Stimulated activated CD4-positive, alpha-beta T cell treated with anti-CD3 and anti-CD28 coated beads, Interleukin-2, amount 100 ng/mL, for 48 hours (primary cell): Measurements from ENCODE around the gene NUP58.
"Not testable (repeated sequence)": the region's sequence is repeated elsewhere in the genome, so short reads cannot be mapped to it uniquely, and the experiment has no call there.

Experiments
- DNase-seq, 2 donors: peaks; one replicate each; pipeline ENCODE4 v3.0.0-alpha.2; 2020

The NUP58 gene

DNA sequence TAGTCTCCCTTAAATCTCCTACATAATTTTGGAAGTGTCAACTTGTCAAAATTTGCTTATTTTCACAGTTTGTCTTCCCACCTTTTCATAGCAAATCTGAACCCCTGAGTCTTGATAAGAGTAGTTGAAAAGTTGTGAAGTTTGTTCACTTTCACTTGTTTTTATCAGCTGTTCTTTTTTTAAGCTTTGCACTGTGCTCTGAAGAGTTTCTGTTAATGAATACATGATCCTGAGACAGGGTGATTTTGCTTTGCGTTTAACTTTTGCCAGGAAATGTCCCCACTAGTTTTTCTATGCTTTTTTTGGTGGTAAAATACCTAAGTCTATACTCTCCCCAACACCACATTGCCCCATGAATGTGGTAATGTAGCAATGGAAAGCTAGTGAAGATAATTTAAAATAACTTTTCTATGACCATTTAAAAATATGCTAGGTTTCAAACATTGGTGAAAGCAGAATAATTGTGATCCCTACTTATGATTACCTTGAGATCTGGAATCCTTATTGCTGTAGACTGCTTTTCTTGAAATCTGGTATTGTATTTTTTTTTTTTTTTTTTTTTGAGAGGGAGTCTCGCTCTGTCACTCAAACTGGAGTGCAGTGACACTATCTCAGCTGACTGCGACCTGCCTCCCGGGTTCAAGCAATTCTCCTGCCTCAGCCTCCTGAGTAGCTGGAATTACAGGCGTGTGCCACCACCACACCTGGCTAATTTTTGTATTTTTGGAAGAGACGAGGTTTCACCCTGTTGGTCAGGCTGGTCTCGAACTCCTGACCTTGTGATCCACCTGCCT, 5.4 kb downstream of the NUP58 start:
- DNase-seq = no peak

DNA sequence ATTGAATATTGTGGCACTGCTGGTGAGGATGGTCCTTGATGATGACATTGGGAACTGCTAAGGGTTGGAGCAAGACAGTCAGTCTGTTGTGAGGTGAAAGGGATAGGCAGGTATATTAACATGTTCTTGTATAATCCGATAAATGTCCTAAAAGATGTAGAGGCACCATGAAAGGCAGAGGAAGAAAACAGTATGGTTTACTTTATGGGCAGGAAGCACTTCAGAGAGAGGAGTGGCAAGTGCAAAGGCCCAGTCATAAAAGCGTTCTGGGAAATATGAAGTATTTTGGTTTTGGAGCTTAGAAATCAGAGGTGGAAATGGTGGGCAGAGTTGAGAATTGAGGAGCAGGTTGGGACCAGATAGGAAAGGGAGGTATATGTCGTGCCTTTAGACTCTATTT, 9.5 kb downstream of the NUP58 start:
- no peak for DNase-seq

DNA sequence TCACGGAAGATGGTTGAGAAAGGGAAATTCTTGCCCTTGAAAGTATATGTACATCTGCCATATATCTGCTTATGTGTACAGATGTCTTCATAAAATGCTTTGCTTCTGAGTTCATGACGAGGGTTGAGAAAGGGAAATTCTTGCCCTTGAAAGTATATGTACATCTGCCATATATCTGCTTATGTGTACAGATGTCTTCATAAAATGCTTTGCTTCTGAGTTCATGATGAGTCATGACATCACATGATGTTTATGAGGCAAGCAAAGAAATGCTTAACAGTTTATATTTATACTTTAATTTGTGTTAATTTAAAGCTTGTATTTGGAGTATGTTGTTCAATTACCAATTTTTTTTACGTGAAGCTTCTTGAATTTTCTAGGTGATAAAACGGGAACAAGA, 17.5 kb downstream of the NUP58 start:
- DNase-seq = not testable (repeated sequence)

DNA sequence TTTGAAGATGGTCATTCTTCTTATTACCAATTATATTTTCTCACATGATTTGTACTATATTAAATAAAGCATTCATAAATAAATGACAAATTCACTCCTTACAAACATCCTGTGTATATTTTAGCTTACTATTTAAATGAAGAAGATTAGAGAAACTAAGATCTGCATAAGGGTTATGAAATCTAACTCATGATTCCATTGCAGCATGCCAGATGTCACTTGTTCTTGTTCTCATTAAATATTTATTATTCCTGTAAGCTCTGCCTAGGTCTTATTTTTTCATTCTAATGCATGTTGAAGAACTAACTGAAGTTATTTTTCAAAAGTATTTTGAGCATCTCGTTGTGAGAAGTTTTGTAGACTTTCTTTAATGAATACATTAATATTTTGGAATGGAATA, 18.3 kb downstream of the NUP58 start:
- DNase-seq = no peak

DNA sequence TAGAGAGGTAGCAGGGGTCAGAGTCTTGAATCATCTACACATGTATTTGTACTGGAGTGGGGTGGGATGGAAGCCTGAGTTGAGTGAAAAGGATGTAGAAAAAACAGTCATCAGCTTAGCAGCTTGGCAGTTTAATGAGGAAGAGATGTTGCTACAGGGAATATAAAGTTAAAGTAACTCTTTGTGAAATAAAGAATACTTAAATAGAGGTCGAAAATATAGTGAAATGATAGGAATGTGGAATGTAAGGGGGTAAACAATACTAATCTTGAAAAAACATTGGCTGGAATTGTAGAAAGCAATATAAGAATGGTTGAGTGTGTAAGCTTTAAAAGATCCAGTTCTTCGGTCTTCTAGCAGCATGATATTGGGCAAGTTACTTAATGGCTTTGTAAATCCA, 22.7 kb downstream of the NUP58 start:
- DNase-seq = no peak

DNA sequence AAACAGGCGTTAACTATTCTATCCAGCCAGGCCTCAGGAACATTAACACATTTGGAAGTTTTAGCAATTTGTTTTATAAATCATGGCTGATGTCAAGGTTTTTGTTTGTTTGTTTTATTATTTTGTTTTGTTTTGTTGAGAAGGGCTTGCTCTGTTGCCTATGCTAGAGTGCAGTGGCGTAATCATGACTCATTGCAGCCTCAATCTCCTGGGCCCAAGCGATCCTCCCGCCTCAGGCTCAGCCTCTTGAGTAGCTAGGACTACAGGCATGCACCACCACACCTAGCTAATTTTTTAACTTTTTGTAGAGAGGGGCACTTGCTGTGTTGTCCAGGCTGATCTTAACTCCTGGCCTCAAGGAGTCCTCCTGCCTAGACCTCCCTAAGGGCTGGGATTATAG, 28.3 kb downstream of the NUP58 start:
- no peak for DNase-seq

DNA sequence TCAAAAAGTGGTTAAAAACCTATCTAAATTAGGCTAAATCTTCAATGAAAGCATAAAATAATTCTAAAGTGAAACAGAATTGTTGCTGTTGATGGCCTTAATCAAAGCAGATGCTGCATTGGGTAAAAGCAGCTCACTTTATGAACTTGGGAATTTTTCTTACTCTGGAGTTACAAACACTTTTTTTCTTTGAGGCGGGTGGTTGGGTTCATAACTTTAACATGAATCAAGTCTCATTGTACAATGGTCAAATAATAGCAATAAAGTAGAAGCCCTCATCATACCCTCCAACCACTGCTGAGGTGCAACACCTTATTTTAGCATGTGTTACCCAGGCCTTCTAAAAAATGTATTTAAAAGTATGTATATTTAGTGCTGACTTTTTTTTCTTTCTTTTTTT, 29.1 kb downstream of the NUP58 start:
- DNase-seq = no peak

DNA sequence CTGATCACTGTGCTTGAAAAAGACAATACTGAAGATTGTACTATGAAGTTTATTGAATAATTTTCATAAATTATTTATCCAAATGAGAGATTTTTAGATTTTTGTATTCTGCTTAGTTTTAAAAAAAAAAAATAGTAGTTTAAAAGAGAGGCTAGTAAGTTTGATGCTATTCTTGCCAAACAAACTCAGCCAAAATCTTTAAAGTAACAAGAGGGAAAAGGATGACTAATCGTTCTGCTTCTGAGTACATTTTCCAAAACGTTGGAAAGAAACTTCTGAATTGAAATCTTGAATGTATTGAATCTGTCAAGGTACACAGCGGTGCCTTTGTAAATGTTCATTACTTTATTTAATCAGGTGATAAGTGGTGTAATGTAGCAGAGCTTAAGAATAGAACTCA, 34.4 kb downstream of the NUP58 start:
- DNase-seq = no peak

DNA sequence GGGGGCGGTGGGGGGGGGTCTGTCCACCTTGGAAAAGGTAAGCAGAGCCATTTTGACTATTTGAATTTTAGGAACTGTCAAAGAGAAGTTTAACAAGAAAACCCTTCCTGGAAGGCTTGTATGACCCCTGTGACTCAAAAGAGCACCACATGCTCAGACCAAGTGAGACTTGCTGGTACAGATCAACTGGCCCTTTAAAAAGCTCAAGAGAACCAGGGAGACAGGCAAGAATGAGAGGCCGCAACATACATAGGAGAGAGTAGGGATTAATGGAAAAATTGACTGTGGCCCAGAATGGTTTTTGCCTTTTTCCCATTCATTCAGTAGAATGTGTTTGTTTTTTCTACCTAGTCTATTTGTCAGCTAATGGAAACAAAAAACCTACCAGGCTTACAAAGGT, 44.2 kb downstream of the NUP58 start:
- DNase-seq = no peak

DNA sequence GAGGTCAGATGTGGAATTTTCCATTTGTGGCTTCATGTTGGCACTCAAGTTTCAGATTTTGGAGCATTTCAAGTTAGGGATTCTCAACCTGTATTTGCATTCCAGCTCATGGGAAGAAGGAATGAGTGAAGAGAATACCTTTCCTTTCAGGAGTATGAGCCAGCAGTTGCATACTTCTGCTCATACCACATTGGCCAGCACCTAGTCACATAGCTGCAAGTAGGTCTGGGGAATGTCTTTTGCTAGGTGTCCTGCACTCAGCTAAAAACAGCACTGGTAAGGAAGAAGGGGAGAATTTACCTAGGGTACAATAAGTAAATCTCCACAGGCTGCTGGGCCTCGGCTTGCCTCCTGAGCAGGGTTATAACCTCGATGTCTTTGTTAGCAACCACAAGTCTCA, 45.7 kb downstream of the NUP58 start:
- DNase-seq = no peak

DNA sequence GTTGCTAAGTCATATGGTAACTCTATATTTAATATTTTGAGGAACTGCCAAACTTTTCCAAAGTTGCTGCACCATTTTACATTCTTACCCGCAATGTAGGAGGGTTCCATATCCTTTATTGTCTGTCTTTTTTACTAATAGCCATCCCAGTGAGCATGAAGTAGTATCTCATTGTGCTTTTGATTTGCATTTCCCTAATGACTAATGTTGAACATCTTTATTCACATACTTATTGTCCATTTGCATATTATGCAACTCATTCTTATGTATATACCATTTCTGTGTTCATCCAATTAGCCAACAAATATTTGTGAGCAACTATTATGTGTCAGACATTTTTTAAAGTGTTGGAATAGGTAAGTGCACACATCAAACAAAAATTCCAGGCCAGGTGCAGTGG, 50.0 kb downstream of the NUP58 start:
- no peak for DNase-seq

DNA sequence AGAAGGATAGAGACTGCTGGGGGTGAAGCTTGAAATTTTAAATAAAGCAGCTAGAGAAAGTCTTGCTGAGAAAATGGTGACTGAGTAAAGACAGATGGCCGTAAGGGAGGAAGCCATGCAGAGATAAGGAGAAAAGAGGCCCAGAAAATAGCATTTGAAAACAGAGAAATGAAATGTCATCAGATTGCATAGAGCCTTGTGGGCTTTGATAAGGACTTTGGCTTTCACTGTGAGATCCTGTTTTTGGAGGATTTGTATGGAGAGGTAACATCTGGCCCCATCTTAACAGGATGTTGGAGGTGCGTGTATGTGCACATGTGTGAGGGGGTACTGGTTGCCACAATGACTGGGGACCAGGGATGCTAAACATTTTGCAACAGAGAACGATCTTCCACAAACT, 50.8 kb downstream of the NUP58 start:
- no peak for DNase-seq

DNA sequence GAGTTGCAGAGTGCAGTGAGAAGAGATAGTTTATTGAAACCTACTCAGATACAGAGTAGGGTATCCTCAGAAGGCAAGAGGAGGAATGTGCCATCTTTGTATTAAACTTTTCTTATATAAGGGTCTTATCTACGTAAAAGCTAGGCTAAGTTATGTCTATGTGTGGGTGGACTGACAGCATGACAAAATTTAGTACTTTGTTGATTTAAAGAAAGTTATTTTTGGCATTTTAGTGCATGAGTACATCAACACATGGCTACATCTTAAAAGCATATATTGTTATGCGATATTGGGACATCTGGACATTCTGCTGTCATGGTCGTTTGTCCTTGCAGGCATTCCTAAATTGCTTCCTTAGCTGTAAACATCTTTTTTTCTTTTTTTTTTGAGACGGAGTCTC, 51.4 kb downstream of the NUP58 start:
- DNase-seq = no peak

DNA sequence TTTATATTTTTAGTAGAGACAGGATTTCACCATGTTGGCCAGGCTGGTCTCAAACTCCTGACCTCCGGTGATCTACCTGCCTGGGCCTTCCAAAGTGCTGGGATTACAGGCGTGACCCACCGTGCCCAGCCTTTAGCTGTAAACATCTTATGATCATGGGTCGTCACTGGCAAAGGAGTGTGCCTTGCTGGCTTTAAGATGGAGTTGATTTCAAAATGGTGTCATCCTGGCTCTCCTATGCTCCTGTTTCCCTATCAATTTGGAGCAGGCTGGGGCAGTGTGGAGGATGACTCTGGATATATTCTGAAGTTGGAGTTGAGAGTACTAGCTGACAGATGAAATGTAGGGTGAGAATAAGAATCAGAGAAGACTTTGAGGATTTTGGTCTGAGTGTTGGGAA, 51.9 kb downstream of the NUP58 start:
- no peak for DNase-seq

DNA sequence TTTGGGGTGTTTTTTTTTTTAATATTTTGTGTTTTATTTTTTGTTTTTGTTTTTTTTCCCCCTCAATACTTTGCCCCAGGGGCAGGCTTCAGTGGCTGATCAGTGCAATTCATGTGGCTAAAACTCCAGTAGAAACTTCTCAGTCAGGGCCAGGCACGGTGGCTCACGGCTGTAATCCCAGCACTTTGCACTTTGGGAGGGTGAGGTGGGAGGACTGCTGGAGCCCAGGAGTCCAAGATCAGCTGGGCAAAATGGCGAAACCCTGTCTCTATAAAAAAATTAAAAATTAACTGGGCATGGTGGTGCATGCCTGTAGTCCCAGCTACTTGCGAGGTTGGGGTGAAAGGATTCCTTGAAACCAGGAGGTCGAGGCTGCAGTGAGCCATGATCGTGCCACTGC, 53.0 kb downstream of the NUP58 start:
- no peak for DNase-seq

DNA sequence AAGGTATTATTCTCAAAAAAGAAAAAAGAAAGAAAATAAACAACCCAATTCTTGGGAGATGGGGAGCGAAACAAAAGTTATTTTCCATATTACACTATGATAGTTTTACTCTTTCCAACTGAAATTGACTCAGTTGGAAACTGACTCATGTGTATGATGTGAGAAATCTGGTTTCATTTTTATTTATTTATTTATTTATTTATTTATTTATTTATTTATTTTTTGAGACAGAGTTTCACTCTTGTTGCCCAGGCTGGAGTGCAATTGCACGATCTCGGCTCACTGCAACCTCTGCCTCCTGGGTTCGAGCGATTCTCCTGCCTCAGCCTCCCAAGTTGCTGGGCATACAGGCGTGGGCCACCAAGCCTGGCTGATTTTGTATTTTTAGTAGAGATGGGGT, 59.0 kb downstream of the NUP58 start:
- not testable (repeated sequence) for DNase-seq

DNA sequence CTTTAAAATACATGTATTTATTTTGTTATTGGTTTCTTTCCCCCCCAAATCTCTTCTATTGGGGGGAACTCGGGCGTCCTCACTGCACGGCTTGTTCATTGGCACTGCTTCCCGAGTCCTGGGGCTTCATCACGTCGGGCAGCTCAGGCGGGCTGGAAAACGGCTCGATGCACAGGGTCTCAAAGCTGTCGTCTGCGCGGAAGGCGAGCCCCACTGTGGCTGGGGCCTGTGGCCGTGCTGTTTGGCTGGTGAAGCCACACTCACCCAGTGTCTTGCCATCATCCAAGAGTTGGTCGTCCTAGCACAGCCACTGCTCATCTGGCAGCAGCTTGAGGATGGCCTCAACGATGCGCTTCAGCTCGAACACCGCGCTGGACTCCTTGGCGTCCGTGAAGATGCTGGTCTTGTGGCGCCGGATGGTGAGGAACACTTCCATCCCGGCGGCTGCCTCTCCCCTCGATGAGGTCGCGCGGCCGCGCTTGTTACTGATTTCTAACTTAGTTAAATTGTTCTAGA, 64.4 kb downstream of the NUP58 start:
- no peak for DNase-seq

DNA sequence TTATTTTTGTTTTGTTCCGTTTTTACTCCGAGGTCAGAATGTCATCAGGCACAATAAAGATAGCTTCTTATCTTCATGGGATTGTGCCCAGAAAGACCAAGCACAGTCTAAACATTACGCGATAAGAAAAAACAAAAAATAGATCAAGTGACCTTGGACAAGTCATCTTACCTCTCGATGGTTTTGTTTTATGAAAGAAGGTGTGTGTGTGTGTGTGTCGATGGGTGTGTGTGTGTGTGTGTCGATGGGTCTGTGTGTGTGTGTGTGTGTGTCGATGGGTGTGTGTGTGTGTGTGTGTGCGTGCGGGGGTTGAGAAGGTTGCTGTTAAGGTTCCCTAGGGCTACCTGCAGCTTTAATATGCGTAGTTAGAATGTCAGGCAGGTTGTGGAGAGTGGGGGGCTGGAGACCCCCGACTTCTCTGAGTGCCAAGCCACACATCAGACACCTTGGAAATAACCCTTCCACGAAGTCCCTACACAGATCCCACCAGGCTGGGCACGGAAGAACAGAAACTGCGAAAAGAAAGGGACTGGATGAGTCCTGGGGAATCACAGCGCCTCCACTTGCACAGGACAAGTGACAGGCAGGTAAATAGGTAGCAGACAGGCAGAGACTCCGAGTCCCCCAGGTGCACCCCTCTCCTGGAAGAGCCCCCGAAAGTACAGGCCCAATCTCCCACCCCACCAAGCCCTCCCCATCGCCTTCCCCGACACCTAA, 69.9 kb downstream of the NUP58 start:
- no peak for DNase-seq

DNA sequence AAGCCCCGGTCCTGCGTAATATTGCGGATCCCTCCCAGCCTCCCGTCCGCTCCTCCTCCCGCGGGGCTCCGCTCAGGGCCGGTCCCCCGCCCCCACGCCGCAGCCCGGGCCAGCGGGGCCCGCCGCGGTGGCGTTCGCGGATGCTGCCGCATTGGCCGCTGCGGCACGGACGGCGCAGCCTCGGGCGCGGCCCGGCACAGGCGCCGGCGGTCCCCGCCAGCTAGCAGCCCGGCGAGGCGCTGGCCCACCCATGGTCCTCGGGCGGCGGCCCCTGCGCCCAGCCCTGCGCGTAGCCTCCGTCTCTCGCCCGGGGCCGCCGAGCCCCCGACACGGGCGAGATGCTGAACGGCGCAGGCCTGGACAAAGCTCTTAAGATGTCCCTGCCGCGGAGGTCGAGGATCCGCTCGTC, 70.5 kb downstream of the NUP58 start, which contains the start of gene ATP8A2:
Gene ATP8A2 (plus strand): TSS at position 100 of the 409 bp plus-strand sequence. CDS start 239 bp downstream, at position 339.
- DNase-seq = no peak

DNA sequence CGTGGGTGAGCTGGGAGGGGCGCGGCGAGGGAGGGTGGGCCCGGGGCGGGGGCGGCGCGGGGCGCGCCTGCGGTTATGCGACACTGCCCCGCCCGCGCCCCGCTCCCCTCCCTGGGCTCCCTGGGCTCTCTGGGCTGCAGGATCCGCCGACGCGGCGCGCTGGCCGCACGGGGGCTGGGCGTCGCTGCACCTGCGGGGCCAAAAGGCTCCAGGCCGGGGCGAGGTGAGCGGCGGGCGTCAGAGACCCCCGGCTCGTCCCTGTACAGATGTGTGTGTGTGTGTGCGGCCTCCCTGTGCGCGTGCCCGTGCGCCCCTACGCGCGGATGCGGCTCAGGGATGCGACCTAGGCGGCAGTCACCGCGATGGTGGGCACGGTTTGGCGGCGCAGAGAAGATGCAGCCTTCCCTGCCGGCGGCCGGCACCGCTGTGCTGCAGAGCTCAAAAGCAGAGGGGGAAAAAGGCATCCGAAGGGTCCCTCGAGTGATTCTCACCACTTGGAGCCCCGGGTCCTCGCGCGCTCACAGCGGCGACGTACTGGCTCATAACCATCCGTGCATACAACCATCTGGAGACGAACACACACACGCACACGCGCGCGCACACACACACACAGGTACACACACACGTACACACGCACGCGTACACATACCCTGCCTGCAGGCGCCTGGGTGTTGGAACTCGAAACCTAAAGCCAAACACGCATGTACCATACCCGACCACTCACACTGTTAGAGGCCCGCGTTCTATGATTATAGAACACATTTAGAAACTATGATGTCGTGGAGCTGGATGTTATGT, 71.1 kb downstream of the NUP58 start:
- no peak for DNase-seq

DNA sequence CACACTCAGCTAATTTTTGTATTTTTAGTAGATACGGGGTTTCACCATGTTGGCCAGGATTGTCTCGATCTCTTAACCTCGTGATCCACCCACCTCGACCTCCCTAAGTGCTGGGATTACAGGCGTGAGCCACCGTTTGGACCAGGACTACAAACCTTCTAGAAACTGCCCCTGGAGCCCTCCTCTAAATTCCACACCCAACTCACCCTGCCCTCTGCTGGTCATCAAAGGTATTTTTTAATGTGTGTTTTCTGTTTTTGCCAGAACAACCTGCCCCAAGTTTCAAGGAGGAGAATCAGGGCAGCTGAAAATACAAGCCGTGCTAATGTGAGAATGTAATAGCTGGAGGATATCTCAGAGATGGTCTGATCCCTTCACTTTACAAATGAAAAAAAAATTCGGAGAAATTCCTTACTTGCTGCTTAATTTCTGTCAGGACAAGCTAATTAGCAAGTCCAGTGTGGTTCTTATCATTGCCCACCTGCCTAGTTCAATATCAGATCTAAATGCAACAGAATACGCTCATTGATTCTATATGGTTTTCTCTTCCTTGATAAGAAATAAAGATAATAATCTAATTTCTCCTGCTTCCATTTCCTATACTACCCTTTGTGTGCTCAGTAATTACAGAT, 74.4 kb downstream of the NUP58 start:
- DNase-seq = peak; percentile 28 to 37

DNA sequence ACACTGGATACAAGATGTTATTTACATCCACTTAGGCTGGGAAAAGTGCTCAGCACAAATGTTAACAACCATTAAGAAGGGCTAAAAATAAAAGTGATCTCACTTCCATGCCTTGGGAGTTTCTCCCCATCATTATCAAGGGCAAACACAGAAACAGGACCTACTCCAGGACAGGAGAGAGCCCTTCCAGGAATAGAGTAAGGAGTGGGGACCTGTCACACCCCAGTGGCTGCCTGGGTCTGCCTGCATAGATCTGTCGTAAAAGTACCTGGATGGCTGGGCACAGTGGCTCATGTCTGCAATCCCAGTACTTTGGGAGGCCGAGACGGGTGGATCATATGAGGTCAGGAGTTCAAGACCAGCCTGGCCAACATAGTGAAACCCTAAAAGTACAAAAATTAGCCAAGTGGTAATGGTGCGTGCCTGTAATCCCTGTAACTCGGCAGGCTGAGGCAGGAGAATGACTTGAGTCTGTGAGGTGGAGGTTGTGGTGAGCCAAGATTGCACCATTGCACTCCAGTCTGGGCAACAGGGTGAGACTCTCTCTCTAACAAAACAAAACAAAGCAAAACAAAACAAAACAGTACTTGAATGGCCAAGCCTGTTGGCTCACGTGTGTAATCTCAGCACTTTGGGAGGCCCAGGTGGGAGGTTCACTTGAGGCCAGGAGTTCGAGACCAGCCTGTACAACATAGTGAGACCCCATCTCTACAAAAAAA, 76.0 kb downstream of the NUP58 start:
- no peak for DNase-seq
